Neural progenitor cell (in vitro differentiated cells): ENCODE data around the gene NSFL1C. TPM values are rescaled to one million over a fixed set of nuclear protein-coding genes. Genes with fewer than 3 reads are reported as not detected.
A peak's percentile ranks its signal among the peaks of the same experiment; 100 is the strongest.

Experiments used
- DNase-seq: peaks from one replicate; pipeline ENCODE4 v3.0.0-alpha.2; 2016; ENCODE audit warnings: low spot score
- H2AFZ ChIP-seq: fragments of 200-600 bp; sonication (generic); replicated peaks from 2 replicates; pipeline ENCODE4 v1.6.1; 2016; ENCODE audit warnings: antibody characterized with exemption
- H3F3A ChIP-seq: fragments of 200-600 bp; sonication (generic); 2 replicates; pipeline ENCODE4 v1.6.1; 2016; ENCODE audit warnings: antibody characterized with exemption, low read depth
- H3K27ac ChIP-seq: fragments of 200-600 bp; sonication (generic); 2 replicates; pipeline ENCODE4 v1.5.1; 2016; ENCODE audit warnings: mild to moderate bottlenecking
- H3K27me3 ChIP-seq: fragments of 200-600 bp; sonication (generic); 2 replicates; pipeline ENCODE4 v1.6.1; 2016; ENCODE audit warnings: mild to moderate bottlenecking, moderate library complexity
- H3K36me3 ChIP-seq: fragments of 200-600 bp; sonication (generic); 2 replicates; pipeline ENCODE4 v1.5.1; 2016
- H3K4me1 ChIP-seq: fragments of 200-600 bp; sonication (generic); 2 replicates; pipeline ENCODE4 v1.6.1; 2016; ENCODE audit warnings: mixed run types
- H3K4me2 ChIP-seq: fragments of 200-600 bp; sonication (generic); 2 replicates; pipeline ENCODE4 v1.6.1; 2016
- H3K4me3 ChIP-seq: fragments of 200-600 bp; sonication (generic); 2 replicates; pipeline ENCODE4 v1.5.1; 2016
- H3K79me2 ChIP-seq: fragments of 200-600 bp; sonication (generic); 2 replicates; pipeline ENCODE4 v1.6.1; 2016; ENCODE audit warnings: low read depth
- H3K9ac ChIP-seq: fragments of 200-600 bp; sonication (generic); 2 replicates; pipeline ENCODE4 v1.6.1; 2016
- H3K9me3 ChIP-seq: fragments of 200-600 bp; sonication (generic); 2 replicates; pipeline ENCODE4 v1.5.1; 2016; ENCODE audit warnings: low read depth
- H4K20me1 ChIP-seq: fragments of 200-600 bp; sonication (generic); 2 replicates; pipeline ENCODE4 v1.6.1; 2016; ENCODE audit warnings: low read depth
- H3K27ac Mint-ChIP-seq: 3 replicates; pipeline ENCODE4 v1.8.0; 2021; ENCODE audit warnings: mixed read lengths
- H3K27me3 Mint-ChIP-seq: 2 replicates; pipeline ENCODE4 v1.8.0; 2022; ENCODE audit warnings: low read depth, mild to moderate bottlenecking, inconsistent platforms, moderate library complexity, mixed read lengths; ENCODE audit not compliant: insufficient read depth
- H3K36me3 Mint-ChIP-seq: 3 replicates; pipeline ENCODE4 v1.8.0; 2021; ENCODE audit warnings: mixed read lengths
- H3K4me1 Mint-ChIP-seq: 3 replicates; pipeline ENCODE4 v1.8.0; 2021; ENCODE audit warnings: mixed read lengths
- H3K4me3 Mint-ChIP-seq: 3 replicates; pipeline ENCODE4 v1.8.0; 2021; ENCODE audit warnings: mild to moderate bottlenecking, moderate library complexity, mixed read lengths
- H3K9me3 Mint-ChIP-seq: 3 replicates; pipeline ENCODE4 v1.8.0; 2020; ENCODE audit warnings: mixed read lengths
- EZH2 ChIP-seq: fragments of 200-600 bp; sonication (generic); IDR thresholded peaks from 2 replicates; pipeline ENCODE4 v1.6.1; 2017; ENCODE audit warnings: antibody characterized with exemption, mild to moderate bottlenecking, moderate library complexity
- EZH2phosphoT487 ChIP-seq: fragments of 200-600 bp; sonication (generic); IDR thresholded peaks from 2 replicates; pipeline ENCODE4 v1.6.1; 2017; ENCODE audit warnings: antibody characterized with exemption
- total RNA-seq: library from RNA; depleted of rRNA; stranded (reverse); fragments of >200 nt; gene quantifications from 2 replicates; pipeline ENCODE4 v1.2.3, GENCODE V29; 2015; ENCODE audit warnings: low replicate concordance
- TF ChIP-seq, protein P1 (sequence below): fragments of 200-600 bp; sonication (generic); IDR thresholded peaks from 2 replicates; pipeline ENCODE4 v1.5.1; 2017; ENCODE audit warnings: antibody characterized with exemption, mild to moderate bottlenecking

NSFL1C gene
- total RNA-seq, 1 donor from 2014 or later: 30.5 TPM

DNA sequence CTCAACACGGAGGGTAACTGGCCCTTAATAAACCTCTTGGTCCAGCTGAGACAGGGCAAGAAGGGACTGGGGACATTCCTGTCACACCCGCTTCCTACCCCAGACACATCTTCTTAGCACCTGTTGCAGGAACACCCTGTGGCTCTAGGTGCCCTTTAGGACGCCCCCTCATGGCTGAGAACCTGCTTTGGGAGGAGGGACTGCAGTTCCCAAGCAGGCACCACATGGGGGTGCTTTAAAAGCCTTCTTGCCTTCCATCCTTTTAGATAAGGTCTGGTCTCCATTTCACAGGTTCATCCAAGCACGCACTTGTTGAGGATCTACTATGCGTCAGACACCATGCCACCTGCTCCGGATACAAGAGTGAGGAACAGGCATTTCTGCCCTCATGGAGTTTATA, 26.6 kb downstream of the NSFL1C start:
- Histone ChIP-seq H4K20me1 (no peaks in the 10 kb centered on the region), H3K9me3 (no peaks in the 10 kb centered on the region), H3F3A (peaks cover 2% of the 10 kb centered on the region), H3K4me2 (no peak overlapping the region), H3K4me3 (no peak overlapping the region), H2AFZ (no peak overlapping the region), H3K79me2 (no peaks in the 10 kb centered on the region), H3K4me1 (no peaks in the 10 kb centered on the region), H3K27me3 (no peaks in the 10 kb centered on the region), H3K9ac (no peak overlapping the region), H3K27ac (no peak overlapping the region), H3K36me3 (no peaks in the 10 kb centered on the region)
- Mint-ChIP-seq H3K27ac (no peak overlapping the region), H3K4me3 (no peak overlapping the region), H3K9me3 (no peaks in the 10 kb centered on the region), H3K36me3 (peaks cover 24% of the 10 kb centered on the region), H3K27me3 (peaks cover 2% of the 10 kb centered on the region), H3K4me1 (no peaks in the 10 kb centered on the region)
- peak; percentile 60 for DNase-seq
- TF ChIP-seq EZH2phosphoT487 (no peak), EZH2 (no peak)
- TF ChIP-seq, protein P1, sequence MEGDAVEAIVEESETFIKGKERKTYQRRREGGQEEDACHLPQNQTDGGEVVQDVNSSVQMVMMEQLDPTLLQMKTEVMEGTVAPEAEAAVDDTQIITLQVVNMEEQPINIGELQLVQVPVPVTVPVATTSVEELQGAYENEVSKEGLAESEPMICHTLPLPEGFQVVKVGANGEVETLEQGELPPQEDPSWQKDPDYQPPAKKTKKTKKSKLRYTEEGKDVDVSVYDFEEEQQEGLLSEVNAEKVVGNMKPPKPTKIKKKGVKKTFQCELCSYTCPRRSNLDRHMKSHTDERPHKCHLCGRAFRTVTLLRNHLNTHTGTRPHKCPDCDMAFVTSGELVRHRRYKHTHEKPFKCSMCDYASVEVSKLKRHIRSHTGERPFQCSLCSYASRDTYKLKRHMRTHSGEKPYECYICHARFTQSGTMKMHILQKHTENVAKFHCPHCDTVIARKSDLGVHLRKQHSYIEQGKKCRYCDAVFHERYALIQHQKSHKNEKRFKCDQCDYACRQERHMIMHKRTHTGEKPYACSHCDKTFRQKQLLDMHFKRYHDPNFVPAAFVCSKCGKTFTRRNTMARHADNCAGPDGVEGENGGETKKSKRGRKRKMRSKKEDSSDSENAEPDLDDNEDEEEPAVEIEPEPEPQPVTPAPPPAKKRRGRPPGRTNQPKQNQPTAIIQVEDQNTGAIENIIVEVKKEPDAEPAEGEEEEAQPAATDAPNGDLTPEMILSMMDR: peak; percentile 49

DNA sequence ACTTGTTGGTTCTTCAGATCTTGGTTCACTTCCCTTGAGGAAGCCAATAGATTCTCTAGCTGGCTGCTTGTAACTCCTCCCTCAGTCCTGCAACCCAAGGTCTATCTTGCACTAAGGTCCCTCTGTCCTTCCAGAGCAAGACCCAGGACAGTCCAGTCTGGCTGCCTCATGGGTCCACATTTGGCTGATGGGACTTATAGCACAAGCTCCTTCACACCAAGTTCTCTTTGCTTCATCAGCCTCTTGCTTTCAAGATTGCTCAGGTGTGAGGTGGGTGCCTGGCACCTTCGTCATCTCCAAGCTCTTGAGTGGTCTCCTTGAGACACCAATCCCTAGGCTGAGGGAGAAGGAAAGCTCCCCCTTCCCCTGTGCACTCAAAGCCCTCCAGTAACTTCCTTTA, 28.3 kb downstream of the NSFL1C start:
- Mint-ChIP-seq H3K4me1 (no peaks in the 10 kb centered on the region), H3K36me3 (peaks cover 23% of the 10 kb centered on the region), H3K27ac (no peak overlapping the region), H3K9me3 (no peaks in the 10 kb centered on the region), H3K27me3 (no peaks in the 10 kb centered on the region), H3K4me3 (no peak overlapping the region)
- TF ChIP-seq EZH2phosphoT487 (no peak), EZH2 (no peak)
- TF ChIP-seq, protein P1: no peak
- no peak overlapping the region for H3K27ac ChIP-seq
- H3K9ac ChIP-seq: no peak overlapping the region
- H3K9me3 ChIP-seq: no peaks in the 10 kb centered on the region
- DNase-seq: no peak
- H4K20me1 ChIP-seq: no peaks in the 10 kb centered on the region
- H3K27me3 ChIP-seq: no peaks in the 10 kb centered on the region
- no peaks in the 10 kb centered on the region for H3K36me3 ChIP-seq
- H3F3A ChIP-seq: peaks cover 2% of the 10 kb centered on the region
- no peaks in the 10 kb centered on the region for H3K4me1 ChIP-seq
- no peak overlapping the region for H3K4me2 ChIP-seq
- no peak overlapping the region for H3K4me3 ChIP-seq
- H3K79me2 ChIP-seq: no peaks in the 10 kb centered on the region
- no peak overlapping the region for H2AFZ ChIP-seq

GRCh38 chr20:1437235-1437904, 29.3 kb downstream of the NSFL1C start:
- Mint-ChIP-seq H3K36me3 (peaks cover 20% of the 10 kb centered on the region), H3K9me3 (no peaks in the 10 kb centered on the region), H3K4me3 (no peak overlapping the region), H3K4me1 (no peaks in the 10 kb centered on the region), H3K27me3 (no peaks in the 10 kb centered on the region), H3K27ac (no peak overlapping the region)
- TF ChIP-seq, protein P1: peak; percentile 92
- no peak for TF ChIP-seq EZH2
- Histone ChIP-seq H3K79me2 (no peaks in the 10 kb centered on the region), H3K27ac (no peak overlapping the region), H3K27me3 (no peaks in the 10 kb centered on the region), H3K36me3 (no peaks in the 10 kb centered on the region), H3K4me3 (no peak overlapping the region), H3K4me1 (no peaks in the 10 kb centered on the region), H3K9ac (no peak overlapping the region), H4K20me1 (no peaks in the 10 kb centered on the region), H2AFZ (no peak overlapping the region), H3K4me2 (no peak overlapping the region), H3K9me3 (no peaks in the 10 kb centered on the region), H3F3A (peaks cover 2% of the 10 kb centered on the region)
- DNase-seq: peak; percentile 75
